Stimulated activated CD4-positive, alpha-beta T cell treated with anti-CD3 and anti-CD28 coated beads, Interleukin-4, amount 100 ng/mL, for 4 hours (primary cell): ENCODE results near the gene SEMA7A.
A peak's percentile ranks its signal among the peaks of the same experiment; 100 is the strongest.

Experiments used
- DNase-seq, 2 experiments: peaks; one replicate each; pipeline ENCODE4 v3.0.0-alpha.2; 2020

The SEMA7A gene

GRCh38 chr15:74384881-74385643 lies 48.7 kb downstream of the SEMA7A start:
- peak; percentile 55 to 62 for DNase-seq

DNA sequence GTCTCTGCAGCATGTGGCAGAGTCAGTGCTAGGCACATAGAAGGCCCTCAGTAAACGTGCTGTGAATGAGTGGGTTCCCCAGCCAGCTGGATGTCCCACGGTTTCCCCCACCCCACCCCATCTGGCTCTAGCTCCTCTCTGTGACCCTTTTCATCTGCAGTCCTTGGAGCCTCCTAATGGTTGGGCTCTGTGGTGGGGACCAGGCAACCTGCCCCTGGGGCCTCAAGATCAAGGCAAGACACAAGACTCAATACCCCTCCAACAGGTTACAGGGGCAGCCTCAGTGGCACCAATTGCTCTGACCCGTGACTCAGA lies 49.2 kb downstream of the SEMA7A start:
- no peak for DNase-seq

DNA sequence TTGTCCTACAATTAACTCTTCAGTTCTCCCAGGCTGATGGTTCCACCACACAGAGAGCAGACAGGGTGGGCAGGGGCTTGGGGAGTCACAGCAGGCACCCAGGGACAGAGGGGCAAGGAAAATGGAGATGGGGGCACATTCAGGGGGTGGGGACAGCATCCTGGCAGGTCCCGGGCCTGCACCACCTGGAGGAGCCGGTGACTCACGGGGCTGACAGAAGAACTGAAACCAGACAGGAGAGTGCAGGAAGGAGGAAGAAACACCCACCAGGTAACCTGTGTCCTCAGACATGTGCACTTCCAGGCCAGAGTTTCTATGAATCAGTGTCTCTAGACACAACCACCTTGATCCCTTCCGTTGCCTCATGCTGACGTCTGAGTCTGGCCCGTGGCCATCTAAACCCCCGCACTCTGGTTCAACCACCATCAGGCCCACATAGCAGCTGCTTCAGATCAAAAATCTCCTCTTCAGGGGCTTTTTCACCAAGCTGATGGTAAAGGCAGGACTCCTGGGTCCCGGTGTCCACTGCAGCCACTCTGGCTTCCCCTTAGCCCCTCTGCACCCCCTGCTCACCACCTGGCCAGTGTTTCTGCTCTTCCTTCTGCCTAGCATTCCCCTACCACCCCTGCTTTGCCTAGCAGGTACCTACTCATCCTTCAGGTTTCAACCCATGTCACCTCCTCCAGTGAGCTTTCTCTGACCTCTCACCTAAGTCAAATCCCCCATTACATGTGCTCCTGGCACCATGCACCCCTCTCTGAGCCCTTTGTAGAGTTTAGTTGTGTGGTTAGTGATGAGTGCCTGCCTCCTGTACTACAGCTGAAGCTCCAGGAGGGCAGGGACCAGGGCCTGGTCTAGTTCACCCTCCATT lies 49.8 kb downstream of the SEMA7A start:
- peak; percentile 65 to 88 for DNase-seq

DNA sequence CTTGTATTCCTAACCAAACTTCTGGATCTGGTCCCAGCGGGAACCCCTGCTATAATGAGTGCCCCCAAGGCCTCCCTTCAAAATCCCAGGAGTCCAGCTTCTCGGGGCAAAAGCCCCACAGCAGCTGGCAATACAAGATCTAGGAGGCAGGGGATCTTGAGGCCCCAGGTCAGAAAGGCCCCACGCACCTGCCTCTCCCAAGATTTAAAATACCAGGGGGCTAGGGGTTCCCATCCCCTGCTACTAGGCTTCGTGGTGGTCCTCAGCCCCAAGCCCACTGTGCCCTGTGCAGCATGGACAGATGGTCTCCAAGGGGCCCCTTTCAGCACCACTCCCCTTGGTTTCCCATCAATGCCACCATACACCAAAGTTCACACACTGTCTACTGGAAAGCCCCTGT lies 50.5 kb downstream of the SEMA7A start:
- no peak for DNase-seq

GRCh38 chr15:74382004-74382816 lies 51.5 kb downstream of the SEMA7A start:
- DNase-seq: peak; percentile 61 to 77

DNA sequence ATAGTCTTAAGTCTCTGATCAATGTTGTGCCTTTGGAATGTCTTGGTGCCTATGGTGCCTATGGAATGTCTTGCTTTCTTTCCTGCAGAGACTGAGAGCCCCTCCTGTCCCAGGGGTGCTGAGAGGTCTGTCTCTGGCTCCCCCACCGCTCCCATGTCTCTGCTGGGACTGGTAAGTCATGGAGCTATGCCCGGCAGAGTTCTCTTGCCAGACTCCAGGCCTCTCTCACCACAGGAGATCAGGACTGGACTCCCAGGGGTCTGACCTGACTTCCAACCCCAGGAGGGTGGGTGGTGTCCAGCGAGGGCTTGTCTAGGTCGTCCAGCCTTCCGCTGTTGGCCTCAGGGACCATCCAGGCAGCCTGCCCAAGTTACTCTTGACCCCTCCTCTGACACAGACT lies 52.3 kb downstream of the SEMA7A start:
- no peak for DNase-seq

DNA sequence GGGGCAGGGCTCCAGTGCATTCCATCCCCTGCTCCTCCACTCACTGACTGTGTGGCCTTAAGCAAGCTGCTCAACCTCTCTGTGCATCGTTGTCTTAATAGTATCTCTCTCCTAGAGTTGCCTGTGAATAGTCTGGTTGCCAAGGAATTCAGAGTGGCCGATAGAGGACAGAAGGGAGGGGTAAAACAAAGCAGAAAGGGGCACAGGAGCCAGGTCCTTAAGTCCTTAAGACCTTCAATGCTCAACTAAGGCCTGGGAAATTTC lies 52.6 kb downstream of the SEMA7A start:
- DNase-seq: no peak

DNA sequence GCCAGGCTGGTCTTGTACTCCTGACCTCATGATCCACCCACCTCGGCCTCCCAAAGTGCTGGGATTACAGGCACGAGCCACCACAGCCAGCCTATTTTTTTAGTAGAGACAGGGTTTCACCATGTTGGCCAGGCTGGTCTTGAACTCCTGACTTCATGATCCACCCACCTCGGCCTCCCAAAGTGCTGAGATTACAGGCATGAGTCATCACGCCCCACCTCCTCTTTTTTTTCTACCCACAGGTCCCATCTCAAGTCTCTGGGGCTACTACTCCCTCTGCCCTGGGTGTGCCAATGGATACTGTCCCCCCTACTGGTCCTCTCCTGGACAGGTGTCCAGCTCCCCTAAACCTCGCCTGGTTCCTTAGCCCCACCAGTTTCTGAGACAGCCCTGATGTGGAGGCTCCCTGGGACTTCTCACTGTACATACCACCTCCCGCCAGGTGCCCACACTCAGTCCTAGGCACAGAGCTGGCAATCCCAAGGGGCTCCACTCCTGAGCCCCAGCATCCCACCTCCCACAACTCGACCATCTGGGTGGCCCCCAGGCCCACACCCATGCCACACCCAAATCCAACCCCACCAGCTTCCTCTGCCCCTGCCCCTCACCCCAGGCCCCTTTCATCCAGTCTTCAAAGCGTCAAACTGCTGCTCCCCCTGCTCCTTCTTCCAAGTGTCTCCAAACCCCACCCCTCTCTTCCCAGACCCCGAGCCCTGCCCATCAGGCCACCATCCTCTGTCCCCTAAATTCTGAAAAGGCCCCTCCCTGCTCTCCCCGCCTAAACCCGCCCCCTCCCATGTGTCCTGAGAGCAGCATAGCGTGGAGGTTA lies 53.2 kb downstream of the SEMA7A start:
- DNase-seq: no peak

DNA sequence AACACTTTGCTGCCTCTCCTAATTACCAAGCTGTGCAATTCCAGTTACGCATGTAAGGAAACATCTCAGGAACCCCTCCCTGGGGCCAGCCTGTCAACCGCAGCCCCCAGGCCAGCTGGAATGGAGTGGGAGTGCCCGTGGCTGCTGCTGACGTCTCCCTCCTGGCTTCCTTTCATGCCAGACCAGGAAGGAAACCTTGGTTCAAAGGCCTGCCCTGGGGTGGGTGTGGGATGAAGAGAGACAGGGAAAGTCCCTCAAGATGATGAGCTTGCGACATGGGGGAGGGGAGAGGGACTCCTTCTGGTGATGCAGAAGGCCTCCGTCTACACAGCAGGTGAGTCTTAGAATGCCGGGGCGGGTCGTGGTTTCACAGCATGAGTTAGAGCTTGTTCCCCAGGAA lies 54.9 kb downstream of the SEMA7A start:
- peak; percentile 68 to 85 for DNase-seq

GRCh38 chr15:74377831-74378766 lies 55.7 kb downstream of the SEMA7A start:
- DNase-seq: no peak

DNA sequence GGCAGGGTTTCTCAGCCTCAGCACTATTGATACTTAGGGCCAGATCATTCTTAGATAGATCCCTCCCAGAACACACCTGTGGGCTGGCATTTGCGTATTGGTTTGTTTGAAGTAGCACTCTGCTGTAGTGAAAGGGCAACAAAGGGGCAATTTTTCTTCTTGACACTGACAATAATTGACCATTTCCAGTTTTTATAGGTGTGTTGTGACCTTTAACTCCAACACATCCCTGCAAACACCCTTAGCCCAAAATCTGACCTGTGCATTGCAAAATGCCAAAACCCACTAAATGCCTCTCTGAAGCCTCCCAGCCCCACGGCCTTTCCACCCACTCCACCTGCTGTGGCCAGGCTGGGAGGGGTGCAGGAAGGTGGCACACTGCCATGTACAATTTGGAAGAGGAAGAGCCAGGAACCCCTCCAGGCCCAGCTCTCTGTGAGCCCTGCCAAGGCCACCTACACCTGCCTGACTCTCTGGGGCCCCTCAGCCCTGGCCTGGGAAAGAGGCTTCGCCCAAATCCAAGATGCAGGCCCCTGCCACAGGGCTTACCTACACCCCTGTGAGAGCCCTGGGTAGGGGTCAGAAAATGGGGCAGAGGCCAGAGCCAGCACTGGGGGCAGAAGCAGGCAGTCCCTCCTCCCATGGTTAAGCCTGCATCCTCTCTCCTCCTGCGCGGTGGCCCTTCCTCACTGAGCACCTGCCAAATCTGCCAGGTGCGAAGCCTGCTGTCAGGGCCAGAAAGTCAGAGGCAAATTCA lies 56.8 kb downstream of the SEMA7A start:
- no peak for DNase-seq

- DNase-seq: no peak
Measured at GRCh38 chr15:74376226-74376625, 57.5 kb downstream of the SEMA7A start.

- DNase-seq: peak; percentile 78 to 82
Measured at GRCh38 chr15:74375303-74375693, 58.5 kb downstream of the SEMA7A start.

DNA sequence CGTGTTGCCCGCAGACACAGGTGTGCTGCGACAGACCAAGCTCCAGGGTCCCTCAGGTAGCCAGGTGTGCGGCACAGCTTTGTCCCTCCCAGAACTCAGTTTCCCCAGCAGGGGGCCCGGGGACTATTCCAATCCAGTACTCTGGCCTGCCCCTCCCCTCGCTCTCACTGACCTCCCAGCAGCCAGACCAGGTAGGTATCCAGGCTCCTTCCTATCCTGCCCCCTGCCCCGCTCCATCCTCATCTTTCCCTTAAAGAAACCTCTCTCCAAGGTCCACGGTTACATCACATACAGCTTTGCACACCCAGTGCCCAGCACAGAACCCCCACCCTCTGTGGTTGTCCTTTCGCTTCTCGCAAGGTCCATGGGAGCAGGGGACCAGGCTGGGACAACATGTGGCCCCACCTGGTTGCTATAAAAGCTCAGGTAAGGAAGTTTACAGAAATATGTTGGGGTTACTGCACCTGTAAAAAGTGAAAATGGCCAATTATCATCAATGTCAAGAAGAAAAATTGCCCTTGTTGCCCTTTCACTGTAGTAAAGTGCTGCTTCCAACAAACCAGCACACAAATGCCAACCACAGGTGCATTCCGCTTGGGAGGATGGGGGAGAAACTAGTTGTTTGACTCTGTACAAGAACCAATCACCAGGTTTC lies 59.0 kb downstream of the SEMA7A start:
- no peak for DNase-seq

GRCh38 chr15:74373731-74374647 lies 59.8 kb downstream of the SEMA7A start:
- peak; percentile 96 for DNase-seq

DNA sequence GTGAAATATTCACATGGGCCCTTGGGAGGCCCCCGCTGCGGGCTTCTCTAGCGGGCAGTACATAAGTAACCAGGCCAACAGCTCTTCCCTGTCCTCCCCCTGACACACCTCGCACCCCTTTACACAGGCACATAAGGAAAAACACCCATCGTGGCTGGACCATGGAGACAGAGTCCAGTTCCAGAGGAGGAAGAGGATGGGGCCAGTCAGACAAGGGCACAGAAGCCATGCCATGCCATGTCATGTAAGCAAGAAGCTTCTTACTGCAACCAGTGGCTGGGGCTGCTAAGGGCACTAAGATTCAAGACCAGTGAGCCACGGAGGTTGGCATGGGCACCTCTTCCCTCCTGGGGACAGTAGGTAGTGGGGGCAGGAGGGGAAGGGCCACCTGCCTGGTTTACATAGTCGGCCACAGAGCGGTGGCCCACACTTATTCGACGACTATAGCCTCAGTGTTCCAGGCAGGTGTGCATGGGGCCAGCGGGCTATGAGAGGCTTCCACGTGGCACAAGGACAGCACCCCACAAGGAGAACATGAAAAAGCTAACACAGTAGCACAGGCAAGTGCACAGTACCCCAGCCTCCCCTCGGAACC lies 60.6 kb downstream of the SEMA7A start:
- DNase-seq: no peak

- no peak for DNase-seq
Measured at GRCh38 chr15:74370471-74370870, 63.3 kb downstream of the SEMA7A start.

- DNase-seq: no peak
Measured at GRCh38 chr15:74369756-74370155, 64.0 kb downstream of the SEMA7A start.
